RCC 7860 (cell line): ENCODE data around the gene GPR108.
"Not testable (repeated sequence)": the region's sequence is repeated elsewhere in the genome, so short reads cannot be mapped to it uniquely, and the experiment has no call there.

ENCODE experiments used
- DNase-seq: peaks from one replicate; pipeline ENCODE4 v3.0.0-alpha.2; 2015; ENCODE audit warnings: low spot score
- FAIRE-seq: peaks from 2 replicates; lab custom pipeline; 2012; peaks lifted over from hg19 to GRCh38; lab: Jason Lieb, UNC

The GPR108 gene

DNA sequence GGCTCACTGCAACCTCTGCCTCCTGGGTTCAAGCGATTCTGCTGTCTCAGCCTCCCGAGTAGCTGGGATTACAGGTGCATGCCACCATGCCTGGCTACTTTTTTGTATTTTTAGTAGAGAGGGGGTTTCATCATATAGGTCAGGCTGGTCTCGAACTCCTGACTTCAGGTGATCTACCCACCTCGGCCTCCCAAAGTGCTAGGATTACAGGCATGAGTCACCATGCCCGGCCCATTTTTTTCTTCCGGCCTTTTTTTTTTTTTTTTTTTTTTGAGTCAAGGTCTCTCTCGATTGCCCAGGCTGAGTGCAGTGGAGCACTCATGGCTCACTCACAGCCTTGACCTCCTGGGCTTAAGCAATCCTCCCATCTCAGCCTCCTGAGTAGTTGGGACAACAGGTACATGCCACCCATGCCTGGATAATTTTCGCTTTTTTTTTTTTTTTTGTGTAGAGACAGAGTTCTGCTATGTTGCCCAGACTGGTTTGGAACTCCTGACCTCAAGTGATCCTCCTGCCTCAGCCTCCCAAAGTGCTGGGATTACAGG lies 24.9 kb upstream of the GPR108 start:
- not testable (repeated sequence) for FAIRE-seq, DNase-seq

DNA sequence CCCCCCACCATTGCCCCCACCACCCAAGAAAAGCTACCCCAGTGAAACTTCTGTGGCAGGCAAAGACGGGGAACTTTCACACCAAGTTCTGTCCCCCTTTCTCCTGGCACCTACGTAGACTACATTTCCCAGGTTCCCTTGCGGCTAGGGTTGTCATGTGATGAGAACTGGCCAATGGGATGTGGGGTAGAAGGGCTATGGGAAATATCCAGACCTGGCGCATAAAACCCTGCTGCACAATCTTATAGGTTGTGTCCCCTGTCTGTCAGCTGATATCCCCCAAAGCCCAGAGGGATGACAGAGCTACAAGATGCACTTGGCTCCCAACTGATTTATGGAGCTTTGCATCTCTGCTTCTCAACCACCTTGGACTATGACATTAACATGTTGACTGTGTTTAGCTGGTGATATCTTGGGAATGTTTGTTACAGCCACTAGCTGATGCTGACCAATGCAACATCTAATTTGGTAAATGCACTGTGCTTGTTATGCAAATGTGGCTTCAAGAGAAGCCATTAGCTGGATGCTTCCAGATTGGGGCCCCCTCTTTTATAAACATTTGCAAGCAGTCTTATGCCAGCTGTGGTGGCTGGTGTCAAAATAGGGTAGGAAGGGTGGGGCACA lies 23.8 kb upstream of the GPR108 start:
- FAIRE-seq (no peak), DNase-seq (no peak)

DNA sequence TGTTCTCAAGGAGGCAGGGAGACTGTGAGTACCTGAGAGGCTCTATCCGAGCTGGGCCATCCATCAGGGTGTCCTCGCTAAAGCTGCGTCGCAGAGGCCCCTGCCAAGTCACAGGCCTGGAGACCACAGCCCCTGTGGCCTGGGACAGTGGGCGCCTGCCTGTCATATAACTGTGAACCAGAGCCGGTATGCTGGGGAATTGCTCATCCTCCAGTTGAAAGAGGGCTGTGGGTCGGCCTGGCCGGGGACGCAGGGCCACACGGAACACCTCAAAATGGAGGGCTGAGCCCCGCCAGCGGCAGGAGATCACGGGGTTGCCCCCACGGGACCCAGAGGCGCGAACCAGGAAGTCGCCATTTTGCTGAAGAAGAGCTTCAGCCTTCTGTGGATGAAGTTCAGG lies 23.2 kb upstream of the GPR108 start:
- DNase-seq (no peak), FAIRE-seq (no peak)

DNA sequence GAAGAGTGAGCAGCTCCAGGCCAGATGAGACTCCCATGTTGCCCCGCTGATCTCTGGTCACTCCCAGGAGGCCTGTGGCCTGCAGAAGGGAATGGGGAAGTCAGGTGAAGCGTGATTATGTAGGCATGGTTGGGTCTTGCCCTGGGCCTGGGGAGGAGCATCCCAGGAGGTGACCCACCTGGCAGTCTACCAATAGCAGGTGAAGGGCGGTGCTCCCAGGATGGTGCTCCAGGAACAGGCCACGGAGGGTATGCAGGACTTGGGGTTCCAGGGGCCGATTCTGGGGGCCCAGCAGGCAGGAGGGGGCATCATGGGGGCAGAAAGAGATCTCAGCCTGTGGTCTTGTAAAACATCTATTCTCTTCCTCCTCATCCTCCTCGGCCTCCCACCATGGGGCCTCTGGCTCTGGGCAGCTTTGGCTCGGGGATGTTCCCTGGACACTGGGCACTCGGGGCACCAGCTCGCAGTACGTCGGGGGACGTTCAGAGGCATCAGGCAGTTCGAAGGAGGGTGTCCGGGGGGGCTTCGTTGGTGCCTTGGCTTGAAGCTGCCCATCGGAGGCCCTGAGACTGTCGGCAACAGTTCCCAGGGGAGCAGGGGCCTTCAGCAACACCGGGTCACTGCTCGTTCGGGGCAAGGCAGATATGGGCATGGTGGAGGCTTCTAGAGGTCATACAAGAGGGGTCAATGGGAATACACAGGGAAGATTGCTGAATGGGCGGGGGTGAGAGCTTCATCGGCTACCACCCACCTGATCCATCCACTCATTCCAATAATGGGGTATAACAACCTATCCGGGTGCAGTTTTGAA lies 17.5 kb upstream of the GPR108 start:
- DNase-seq, result no peak

DNA sequence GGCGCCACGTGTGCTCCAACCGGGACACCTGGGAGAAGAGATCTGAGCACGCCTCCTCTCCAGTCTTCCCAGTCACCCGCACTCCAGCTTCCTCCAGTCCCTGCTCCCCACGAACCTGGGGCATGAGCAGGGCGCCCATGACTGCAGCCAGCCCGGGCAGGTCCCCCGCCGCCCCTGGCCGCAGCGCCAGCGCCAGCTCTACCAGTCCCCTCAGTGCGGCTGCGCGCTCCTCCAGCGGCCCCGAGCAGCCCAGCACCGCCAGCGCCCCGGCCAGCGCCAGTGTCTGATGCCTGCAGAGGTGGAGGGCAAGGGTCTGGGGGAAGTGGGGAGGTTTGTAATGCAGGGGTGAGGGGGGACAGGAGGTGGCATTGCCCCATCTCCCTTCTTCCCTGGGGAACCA lies 16.8 kb upstream of the GPR108 start:
- no peak for FAIRE-seq
- no peak for DNase-seq

More for the DNA sequence above, 17.5 kb upstream of the GPR108 start:
- FAIRE-seq, result no peak

DNA sequence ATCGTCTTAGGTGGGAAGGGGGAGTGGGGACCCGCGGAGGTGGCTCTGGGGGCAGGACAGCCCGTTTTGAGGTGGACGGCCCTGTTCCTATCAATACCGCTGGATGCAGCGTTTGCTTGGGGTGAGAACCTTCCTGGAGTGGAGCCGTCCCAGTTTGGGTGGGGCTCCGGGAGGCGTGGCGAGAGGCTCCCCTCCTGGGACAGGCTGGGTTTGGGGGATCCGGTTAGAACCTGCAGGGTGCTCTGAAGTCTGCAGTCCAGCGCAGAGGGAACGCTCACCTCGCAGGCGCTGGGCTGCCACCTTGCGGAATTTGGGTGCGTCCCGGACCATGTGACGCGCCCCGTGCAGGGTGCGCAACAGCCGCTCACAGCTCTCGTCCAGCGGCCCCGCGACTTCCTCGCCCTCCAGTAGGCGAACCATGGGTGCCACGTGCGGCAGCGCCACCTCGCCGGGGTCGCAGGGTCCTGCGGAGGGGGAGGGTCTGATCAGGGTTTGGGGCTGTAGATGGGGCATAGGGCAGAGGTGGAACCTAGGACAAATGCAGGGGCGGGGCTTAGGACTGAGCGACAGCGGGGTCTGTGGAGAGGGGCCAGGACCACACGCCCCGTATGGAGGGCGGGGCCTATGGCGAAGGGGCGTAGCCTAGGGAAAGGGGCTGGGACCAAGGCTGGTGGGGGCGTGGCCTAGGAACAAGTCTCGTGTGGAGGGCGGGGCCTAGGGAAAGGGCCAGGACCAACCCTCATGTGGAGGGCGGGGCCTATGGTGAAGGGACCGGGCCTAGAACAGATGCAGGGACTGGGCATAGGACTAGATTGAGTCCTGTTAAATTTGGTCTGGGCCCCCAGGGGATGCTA lies 16.0 kb upstream of the GPR108 start:
- DNase-seq (no peak), FAIRE-seq (no peak)

DNA sequence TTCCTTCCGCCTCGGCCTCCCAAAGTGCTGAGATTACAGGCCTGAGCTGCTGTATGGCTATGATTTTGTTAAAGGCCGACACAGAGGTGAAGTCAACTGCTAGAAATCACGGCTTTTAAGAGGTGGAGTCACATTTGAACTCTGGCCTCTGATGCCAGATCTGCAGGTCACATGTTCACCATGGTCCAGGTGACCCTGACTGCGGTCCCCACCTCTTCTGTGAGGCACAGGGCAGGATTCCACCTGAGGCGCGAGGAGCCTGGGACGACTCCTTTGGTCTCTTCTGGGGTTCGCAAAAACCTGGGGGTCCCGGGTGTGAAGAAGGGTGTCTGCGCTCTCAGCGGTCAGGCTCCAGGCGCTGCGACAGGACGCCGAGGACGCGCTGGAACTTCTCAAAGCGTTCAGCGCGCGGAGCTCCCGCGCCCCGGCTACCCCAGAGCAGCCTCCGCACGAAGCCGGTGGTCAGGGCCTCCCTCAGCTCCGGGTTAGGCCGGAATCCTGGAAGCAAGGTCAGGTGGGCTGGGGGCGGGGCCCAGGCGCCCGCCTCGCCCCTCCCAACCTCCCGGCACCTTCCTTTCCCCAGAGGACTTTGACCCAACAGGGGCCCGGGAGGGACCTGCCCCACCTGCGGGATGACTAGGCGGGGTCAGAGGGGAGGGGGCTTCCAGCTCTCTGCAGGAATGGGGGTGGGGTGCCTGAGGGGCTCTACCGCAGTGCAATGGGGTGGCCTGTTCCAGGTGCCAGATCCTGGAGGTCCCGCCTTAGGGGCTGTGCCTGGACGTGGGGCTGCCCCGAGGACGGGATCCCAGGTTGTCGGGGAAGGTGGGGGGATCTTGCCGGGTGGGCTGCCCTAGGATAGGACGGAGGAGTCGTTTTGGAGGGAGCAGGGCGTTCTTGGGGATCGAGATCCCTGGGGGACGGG lies 15.1 kb upstream of the GPR108 start:
- no peak for FAIRE-seq
- no peak for DNase-seq

DNA sequence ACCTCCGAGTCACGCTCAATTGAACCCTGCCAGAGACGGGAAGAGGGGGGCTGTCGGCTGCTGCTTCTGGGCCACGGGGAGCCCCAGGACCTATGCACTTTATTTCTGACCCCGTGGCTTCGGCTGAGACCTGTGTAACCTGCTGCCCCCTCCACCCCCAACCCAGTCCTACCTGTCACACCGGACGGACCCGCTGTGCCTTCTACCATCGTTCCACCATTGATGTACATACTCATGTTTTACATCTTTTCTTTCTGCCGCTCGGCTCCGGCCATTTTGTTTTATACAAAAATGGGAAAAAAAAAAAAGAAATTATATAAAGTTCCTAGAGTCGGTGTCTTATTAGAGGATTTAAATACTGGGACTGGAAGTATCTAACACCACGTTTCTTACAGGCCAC lies 13.8 kb upstream of the GPR108 start:
- FAIRE-seq, result no peak
- DNase-seq, result no peak

DNA sequence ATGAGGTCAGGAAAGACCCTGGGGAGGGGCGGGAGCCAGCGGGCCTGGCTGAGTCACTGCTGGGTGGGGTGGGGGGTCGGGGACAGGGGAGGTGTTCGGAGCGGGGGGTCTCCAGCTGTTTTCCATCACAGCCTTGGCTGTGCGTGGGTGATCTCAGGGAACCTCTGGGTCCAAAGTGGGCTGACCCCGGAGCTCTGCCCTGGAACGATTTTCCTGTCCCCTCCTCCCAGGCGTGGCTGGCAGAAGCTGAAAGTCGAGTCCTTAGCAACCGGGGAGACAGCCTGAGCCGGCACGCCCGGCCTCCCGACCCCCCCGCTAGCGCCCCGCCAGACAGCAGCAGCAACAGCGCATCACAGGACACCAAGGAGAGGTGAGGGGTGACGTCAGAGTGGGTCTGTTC lies 12.7 kb upstream of the GPR108 start:
- DNase-seq (no peak), FAIRE-seq (no peak)

DNA sequence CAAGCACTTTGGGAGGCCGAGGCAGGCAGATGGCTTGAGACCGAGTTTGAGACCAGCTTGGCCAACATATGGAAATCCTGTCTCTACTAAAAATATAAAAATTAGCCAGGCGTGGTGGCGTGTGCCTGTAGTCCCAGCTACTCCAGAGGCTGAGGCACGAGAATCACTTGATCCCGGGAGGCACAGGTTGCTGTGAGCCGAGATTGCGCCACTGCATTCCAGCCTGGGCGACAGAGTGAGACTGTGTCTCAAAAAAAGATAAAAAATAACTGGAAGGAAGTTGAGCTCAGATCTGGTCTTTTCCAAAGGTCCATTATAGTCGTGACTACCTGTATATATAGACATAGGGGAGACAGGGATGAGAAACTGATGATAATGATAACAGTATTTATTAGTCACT lies 11.2 kb upstream of the GPR108 start:
- not testable (repeated sequence) for DNase-seq, FAIRE-seq

DNA sequence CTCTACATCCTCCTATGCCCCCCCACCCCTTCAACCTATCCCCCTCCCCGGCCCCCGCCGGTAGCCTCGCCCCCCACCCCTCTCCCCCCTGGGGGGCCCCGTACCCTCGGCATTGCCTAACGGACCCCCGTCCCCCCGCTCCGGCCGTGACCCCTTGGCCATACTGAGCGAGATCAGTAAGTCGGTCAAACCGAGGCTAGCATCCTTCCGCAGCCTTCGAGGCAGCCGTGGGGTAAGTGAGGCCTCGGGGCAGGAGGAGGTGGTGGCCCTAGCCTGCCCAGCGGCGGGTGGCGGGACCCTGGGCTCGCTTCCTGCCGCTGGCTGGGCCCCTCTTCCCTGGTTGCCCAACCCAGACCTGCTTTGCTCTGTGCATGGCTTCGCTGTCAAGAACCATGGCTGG lies 8.6 kb upstream of the GPR108 start:
- FAIRE-seq, result no peak

DNA sequence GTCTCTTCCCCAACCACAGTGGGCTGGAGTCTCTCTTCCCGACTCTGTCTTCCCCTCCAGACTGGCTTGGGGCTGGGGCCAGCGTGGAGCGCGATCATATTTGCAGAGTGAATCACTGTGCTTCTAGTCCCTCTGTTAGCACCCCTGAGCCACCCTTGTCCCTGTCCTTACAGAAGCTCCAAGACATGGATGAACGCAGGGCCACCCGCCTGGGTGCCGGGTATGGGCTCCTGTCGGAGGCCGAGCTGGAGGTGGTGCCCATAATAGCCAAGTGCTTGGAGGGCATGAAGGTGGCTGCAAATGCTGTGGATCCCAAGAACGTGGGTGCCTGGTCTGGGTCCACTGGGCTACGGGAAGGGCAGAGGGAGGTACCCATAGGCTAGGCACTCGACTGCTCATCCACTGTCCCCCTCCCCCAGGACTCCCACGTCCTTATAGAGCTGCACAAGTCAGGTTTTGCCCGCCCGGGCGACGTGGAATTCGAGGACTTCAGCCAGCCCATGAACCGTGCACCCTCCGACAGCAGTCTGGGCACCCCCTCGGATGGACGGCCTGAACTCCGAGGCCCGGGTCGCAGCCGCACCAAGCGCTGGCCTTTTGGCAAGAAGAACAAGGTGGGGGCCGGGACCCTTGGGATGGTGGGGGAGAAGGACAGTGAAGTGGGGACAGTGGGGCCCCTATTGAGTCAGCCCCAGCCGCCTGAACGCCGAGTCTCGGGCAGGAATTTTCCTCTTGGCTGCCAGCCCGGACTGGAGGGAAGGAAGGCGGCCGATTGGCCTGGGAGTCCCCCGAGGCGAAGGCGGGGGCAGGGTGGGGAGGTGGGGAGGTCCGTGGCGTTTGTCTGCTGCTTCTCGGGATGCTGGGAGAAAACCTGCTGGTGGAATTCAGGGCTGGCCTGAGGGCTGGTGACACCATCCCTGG lies 7.3 kb upstream of the GPR108 start:
- peak; percentile 80 for DNase-seq
- FAIRE-seq, result peak; percentile 83

More for the DNA sequence above, 8.6 kb upstream of the GPR108 start:
- DNase-seq, result no peak

DNA sequence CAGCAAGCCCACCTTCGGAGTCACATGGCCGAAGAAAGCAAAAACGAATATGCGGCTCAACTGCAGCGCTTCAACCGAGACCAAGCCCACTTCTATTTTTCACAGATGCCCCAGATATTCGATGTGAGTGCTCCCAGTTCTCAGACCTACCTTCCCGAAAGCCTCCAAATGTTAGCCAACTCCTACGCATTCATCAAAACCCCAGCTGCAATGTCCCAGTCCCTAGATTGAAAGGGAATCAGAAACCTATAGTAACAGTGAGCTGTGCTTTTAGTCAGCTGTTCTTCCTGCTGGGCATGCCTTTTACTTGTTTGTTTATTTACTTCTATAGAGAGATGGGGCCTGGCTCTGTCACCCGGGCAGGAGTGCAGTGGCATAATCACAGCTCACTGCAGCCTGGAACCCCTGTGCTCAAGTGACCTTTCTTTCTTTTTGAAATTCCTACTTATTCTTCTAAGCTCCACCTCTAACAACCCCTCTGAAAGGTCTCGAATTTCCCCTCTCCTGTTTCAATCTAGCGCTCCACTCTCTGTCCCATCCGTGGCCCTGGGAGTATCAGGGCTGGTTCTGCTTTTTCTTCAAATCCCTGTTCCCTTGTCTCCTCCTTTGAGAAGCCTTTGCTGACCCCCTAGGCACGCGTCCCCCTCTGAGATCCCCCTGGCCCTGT lies 6.5 kb upstream of the GPR108 start:
- no peak for DNase-seq
- no peak for FAIRE-seq

DNA sequence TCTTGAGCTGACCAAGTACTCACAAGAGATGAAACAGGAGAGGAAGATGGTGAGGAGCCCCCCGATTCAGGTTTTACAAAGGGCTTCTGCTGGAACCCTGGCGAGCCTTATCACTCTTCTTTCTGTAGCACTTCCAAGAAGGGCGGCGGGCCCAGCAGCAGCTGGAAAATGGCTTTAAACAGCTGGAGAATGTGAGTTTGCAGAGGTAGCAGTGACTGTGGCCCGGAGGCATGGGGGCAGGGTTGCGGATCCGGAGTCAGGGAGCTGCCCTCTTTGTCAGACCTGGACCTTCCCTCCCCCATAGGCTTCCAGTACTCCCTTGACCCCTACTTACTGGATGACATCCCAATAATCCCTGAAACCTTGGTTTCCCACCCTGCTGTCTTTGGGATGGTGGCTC lies 5.7 kb upstream of the GPR108 start:
- FAIRE-seq (no peak), DNase-seq (no peak)

DNA sequence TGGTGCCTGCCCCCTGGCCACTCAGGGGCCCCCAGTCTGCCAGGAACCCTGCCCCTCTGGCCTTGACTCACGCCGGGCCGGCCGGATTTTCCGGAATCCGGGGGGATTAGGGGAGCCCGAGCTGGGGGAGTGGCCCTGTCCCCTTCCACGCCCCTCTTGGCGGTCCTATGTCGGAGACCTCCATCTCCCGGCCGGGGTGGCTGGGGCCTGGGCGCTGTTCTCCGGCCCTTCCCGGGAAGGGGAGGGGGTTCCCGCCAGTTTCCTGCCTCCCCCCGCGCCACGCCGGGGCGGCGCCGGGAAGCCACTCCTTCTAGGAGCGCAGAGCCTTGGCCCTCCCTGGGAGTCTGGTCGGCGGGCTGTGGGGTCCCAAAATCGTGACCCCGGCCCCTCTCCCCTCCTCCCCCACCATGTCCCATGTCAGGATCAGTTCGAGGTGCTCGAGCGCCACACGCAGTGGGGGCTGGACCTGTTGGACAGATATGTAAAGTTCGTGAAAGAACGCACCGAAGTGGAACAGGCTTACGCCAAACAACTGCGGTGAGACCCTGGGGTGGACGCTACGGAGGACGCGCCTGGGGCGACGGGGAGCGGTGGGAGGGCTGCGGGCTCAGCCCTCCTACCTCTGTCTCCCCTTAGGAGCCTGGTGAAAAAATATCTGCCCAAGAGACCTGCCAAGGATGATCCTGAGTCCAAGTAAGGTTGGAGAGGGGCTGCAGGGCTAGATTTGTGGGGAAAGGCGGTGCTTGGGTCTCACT lies 3.4 kb upstream of the GPR108 start:
- no peak for FAIRE-seq
- DNase-seq, result no peak

DNA sequence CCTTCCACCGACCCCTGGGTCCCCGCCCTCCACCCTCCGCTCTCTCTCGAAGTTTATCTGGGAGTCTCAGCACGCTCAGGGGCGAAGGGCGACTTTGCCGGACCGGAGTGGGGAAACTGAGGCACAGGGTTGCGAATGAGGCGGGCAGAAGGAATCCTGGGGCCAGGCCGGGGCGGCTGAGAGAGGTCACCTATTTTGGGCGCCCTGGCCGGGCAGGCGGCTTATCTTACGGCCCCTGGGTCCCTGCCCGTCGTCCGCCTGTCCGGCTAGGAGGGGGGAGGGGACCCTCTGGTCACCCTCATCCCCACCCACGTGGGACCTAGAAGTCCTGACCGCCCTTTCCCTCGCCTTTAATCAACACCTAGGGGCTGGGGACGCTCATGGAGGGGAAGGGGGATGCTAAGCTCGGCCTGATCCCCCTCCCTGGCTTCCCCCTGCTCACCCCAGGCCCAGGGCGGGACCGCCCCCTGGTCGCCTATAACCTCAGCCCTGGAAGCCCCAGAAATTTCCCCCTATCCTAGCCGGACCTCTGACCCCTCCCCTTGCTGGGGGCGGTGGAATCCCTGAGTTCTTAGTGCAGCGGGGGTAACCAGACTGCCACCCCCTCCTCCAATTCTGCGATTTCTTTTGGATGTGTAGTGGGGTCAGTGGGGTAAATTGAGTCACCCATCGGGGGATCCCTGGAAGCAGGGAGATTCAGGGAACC lies 2.7 kb upstream of the GPR108 start:
- DNase-seq, result no peak
- FAIRE-seq, result no peak

DNA sequence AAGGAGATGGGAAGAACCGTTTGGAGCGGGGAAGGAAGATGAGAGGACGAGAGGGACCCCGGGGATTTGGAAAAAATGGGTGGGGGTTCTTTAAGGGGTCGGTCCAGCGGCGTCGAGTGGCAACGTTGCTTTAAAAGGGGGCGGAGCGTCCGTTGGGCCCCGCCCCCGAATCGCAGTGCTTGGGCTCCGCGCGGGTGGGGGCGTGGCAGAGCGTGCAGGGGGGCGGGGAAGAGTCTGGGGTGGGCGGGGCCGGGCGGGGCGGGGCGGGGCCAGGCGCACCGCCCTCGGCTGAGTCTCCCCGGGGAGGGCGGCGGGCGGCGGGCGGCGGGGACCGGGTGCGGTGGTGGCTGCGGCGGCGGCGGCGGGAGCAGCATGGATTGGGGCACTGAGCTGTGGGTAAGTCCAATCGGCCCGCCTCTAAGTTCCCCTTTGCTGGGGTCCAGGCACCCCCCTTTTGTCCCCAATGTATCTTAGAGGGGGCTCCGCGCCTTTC lies 2.1 kb upstream of the GPR108 start, which contains the start of gene TRIP10:
Gene TRIP10, plus strand, starts transcription at position 291 of the 493 bp plus-strand sequence. Its CDS starts 82 bp downstream, at position 373.
- FAIRE-seq (no peak), DNase-seq (peak; percentile 57)
